Loucy (cell line): ENCODE data around the gene ARMC6.

Experiments used
- H2AFZ ChIP-seq: fragments of 200-600 bp; sonication (generic); 2 replicates; pipeline ENCODE4 v1.6.0; 2016; ENCODE audit warnings: antibody characterized with exemption, mild to moderate bottlenecking, low read length, moderate library complexity
- H3F3A ChIP-seq: fragments of 200-600 bp; 2 replicates; pipeline ENCODE4 v1.6.0; 2016; ENCODE audit warnings: antibody characterized with exemption, low read depth, mild to moderate bottlenecking
- H3K27me3 ChIP-seq: fragments of 200-600 bp; sonication (generic); 2 replicates; pipeline ENCODE4 v1.6.1; 2014; ENCODE audit warnings: low read length, mild to moderate bottlenecking; ENCODE audit not compliant: insufficient read depth, poor library complexity, severe bottlenecking
- H3K36me3 ChIP-seq: fragments of 200-600 bp; sonication (generic); 2 replicates; pipeline ENCODE4 v1.6.1; 2016; ENCODE audit warnings: low read length; ENCODE audit not compliant: insufficient read depth
- H3K4me1 ChIP-seq: fragments of 200-600 bp; sonication (generic); 2 replicates; pipeline ENCODE4 v1.5.1; 2014; ENCODE audit warnings: low read length, mild to moderate bottlenecking; ENCODE audit not compliant: insufficient read depth, poor library complexity, severe bottlenecking
- H3K4me2 ChIP-seq: fragments of 200-600 bp; sonication (generic); 2 replicates; pipeline ENCODE4 v1.6.0; 2014; ENCODE audit warnings: antibody characterized with exemption, low read length, low read depth, mild to moderate bottlenecking; ENCODE audit not compliant: poor library complexity, severe bottlenecking
- H3K4me3 ChIP-seq: fragments of 200-600 bp; sonication (generic); 2 replicates; pipeline ENCODE4 v1.5.1; 2014; ENCODE audit warnings: low read length, mild to moderate bottlenecking, mixed read lengths; ENCODE audit not compliant: poor library complexity, severe bottlenecking
- H3K79me2 ChIP-seq: fragments of 200-600 bp; sonication (generic); 2 replicates; pipeline ENCODE4 v1.6.1; 2014; ENCODE audit warnings: low read length; ENCODE audit not compliant: insufficient read depth
- H3K9ac ChIP-seq: fragments of 200-600 bp; sonication (generic); 2 replicates; pipeline ENCODE4 v1.6.0; 2014; ENCODE audit warnings: mild to moderate bottlenecking, low read depth, low read length, moderate library complexity; ENCODE audit not compliant: poor library complexity, severe bottlenecking
- H3K9me2 ChIP-seq: fragments of 200-600 bp; sonication (generic); replicated peaks from 2 replicates; pipeline ENCODE4 v1.6.1; 2016; ENCODE audit warnings: low read depth, low read length, mixed read lengths
- H3K9me3 ChIP-seq: fragments of 200-600 bp; sonication (generic); 2 replicates; pipeline ENCODE4 v1.6.1; 2014; ENCODE audit warnings: mild to moderate bottlenecking, antibody characterized with exemption, low read length, low read depth; ENCODE audit not compliant: insufficient read depth
- H4K20me1 ChIP-seq: fragments of 200-600 bp; sonication (generic); 2 replicates; pipeline ENCODE4 v1.6.0; 2014; ENCODE audit warnings: antibody characterized with exemption, low read length, mild to moderate bottlenecking; ENCODE audit not compliant: insufficient read depth, poor library complexity, severe bottlenecking
- EZH2phosphoT487 ChIP-seq: fragments of 200-600 bp; IDR thresholded peaks from 2 replicates; pipeline ENCODE4 v1.6.1; 2018; ENCODE audit warnings: antibody characterized with exemption, mild to moderate bottlenecking, moderate library complexity, borderline replicate concordance
- TF ChIP-seq, protein P1 (sequence below): fragments of 200-600 bp; sonication (generic); conservative IDR thresholded peaks from 2 replicates; pipeline ENCODE4 v1.5.1; 2014; ENCODE audit warnings: mild to moderate bottlenecking, antibody characterized with exemption, low read length

ARMC6 gene

DNA sequence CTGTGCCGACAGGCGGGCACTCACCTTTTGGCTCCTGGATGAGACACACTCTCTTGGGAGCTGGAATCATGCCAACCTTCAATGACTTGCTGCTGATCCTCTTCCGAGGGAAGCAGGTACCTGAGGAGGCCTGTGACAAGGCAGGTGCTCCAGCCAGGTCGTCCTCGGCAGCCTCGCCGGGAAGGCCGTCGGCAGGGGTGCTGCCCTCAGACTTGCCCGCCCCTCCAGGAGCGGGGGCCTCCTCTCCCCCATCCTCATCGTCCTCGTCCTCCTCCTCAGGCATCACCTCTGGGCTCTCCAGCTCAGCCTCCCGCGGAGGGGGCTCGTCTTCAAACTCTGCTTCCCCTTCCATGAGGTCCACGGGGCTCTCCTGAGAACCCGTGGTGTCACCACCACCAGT lies 29.3 kb upstream of the ARMC6 start:
- Histone ChIP-seq H3K36me3 (peaks cover 83% of the 10 kb centered on the region; the same call in 1 of the 2 replicates), H3K9ac (no peak overlapping the region), H3K4me2 (no peak overlapping the region)

DNA sequence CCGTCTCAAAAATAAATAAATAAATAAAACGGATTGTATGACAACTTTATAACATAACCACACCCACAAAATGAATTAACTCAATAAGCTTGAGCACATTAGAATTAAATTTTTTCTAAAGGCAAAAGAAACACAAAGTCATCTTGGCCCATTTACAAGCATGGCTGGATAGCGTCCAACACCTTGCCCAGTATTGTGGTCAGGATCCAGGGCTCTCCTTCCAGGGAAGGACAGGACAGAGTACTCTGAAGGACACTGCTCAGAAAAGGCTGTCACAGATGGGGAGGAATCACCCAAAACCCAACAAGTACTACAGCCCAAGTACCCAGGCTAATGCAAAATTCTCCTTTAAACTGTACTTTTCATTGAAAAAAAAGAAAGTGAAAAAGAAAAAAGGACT lies 27.2 kb upstream of the ARMC6 start:
- Histone ChIP-seq H3K9ac (no peak overlapping the region), H3K79me2 (no peaks in the 10 kb centered on the region), H4K20me1 (peaks cover 6% of the 10 kb centered on the region), H3K4me1 (no peaks in the 10 kb centered on the region), H2AFZ (no peak overlapping the region), H3K27me3 (no peaks in the 10 kb centered on the region), H3K9me3 (no peaks in the 10 kb centered on the region), H3K4me3 (no peak overlapping the region), H3F3A (no peaks in the 10 kb centered on the region), H3K4me2 (no peak overlapping the region), H3K36me3 (peaks cover 91% of the 10 kb centered on the region; the same call in 1 of the 2 replicates), H3K9me2 (no peaks in the 10 kb centered on the region)
- TF ChIP-seq, protein P1, sequence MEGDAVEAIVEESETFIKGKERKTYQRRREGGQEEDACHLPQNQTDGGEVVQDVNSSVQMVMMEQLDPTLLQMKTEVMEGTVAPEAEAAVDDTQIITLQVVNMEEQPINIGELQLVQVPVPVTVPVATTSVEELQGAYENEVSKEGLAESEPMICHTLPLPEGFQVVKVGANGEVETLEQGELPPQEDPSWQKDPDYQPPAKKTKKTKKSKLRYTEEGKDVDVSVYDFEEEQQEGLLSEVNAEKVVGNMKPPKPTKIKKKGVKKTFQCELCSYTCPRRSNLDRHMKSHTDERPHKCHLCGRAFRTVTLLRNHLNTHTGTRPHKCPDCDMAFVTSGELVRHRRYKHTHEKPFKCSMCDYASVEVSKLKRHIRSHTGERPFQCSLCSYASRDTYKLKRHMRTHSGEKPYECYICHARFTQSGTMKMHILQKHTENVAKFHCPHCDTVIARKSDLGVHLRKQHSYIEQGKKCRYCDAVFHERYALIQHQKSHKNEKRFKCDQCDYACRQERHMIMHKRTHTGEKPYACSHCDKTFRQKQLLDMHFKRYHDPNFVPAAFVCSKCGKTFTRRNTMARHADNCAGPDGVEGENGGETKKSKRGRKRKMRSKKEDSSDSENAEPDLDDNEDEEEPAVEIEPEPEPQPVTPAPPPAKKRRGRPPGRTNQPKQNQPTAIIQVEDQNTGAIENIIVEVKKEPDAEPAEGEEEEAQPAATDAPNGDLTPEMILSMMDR: no peak
- TF ChIP-seq EZH2phosphoT487: no peak

More for the DNA sequence above, 29.3 kb upstream of the ARMC6 start:
- H4K20me1 ChIP-seq: peaks cover 16% of the 10 kb centered on the region
- H3K4me1 ChIP-seq: peaks cover 10% of the 10 kb centered on the region
- no peaks in the 10 kb centered on the region for H3K9me3 ChIP-seq
- no peak overlapping the region for H3K4me3 ChIP-seq
- H3F3A ChIP-seq: no peaks in the 10 kb centered on the region
- no peaks in the 10 kb centered on the region for H3K79me2 ChIP-seq
- no peaks in the 10 kb centered on the region for H3K27me3 ChIP-seq
- TF ChIP-seq, protein P1: no peak
- no peak for TF ChIP-seq EZH2phosphoT487
- no peaks in the 10 kb centered on the region for H3K9me2 ChIP-seq
- no peak overlapping the region for H2AFZ ChIP-seq

DNA sequence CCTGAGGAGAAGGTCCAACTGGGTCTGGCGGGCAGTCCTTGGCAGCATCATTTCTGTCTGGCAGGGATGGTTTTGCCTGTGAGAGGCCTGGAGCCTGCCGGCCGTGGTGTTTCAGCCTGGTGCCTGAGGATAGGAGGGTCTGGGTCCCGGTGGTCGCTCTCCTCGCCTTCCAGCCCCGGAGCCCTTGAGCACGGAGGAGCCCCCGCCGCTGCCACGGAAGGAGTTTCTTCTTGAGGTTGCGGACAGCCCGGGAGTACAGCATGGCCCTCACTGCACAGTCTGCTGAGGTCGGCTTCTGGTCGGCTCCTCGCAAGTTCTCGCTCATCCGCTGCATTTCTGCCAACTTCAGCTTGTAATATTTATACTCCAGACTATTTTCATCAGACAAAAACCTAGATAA lies 23.5 kb upstream of the ARMC6 start:
- Histone ChIP-seq H3K9me2 (no peaks in the 10 kb centered on the region), H4K20me1 (peaks cover 14% of the 10 kb centered on the region), H3K79me2 (peaks cover 18% of the 10 kb centered on the region; the same call in 1 of the 2 replicates), H3K36me3 (peaks cover 90% of the 10 kb centered on the region; the same call in 1 of the 2 replicates), H3K4me2 (no peak overlapping the region), H3K4me3 (no peak overlapping the region), H3F3A (no peaks in the 10 kb centered on the region), H2AFZ (no peak overlapping the region), H3K9me3 (no peaks in the 10 kb centered on the region), H3K9ac (no peak overlapping the region), H3K27me3 (no peaks in the 10 kb centered on the region), H3K4me1 (no peaks in the 10 kb centered on the region)
- TF ChIP-seq, protein P1: no peak
- TF ChIP-seq EZH2phosphoT487: no peak
